GM12878 (cell line): ENCODE measurements around the gene PRCD. TPM values are rescaled to one million over a fixed set of nuclear protein-coding genes. Genes with fewer than 3 reads are reported as not detected.

Source experiments
- ATAC-seq: fragments of 200-7000 bp; cut with Tn5 transposase; 3 replicates; pipeline ENCODE4 v1.9.1; 2020; ENCODE audit warnings: mild to moderate bottlenecking, moderate library complexity
- BruUV-seq: library from RNA; stranded (reverse); fragments of 400-500 nt; replicated peaks from 2 replicates; lab custom pipeline; 2021; lab: Mats Ljungman, UMichigan
- CTCF ChIA-PET: fragments of 300-600 bp; sonication (Branson Sonifier 250); formaldehyde crosslinking; extraction: SDS; loops from one replicate; lab custom pipeline; 2021; ENCODE audit warnings: inconsistent platforms; lab: Yijun Ruan, JAX
- POLR2A ChIA-PET: fragments of 350-600 bp; formaldehyde crosslinking; extraction: SDS; loops from one replicate; lab custom pipeline; 2021; ENCODE audit warnings: inconsistent platforms; lab: Charles Lee
- RAD21 ChIA-PET: fragments of 300-600 bp; sonication (Branson Sonifier 250); formaldehyde crosslinking; loops from one replicate; lab custom pipeline; 2023; ENCODE audit warnings: antibody characterized with exemption; ENCODE audit not compliant: unreplicated experiment; lab: Charles Lee
- SMC1A ChIA-PET: fragments of 300-600 bp; sonication (Branson Sonifier 250); formaldehyde crosslinking; loops from one replicate; lab custom pipeline; 2023; ENCODE audit not compliant: unreplicated experiment, uncharacterized antibody; lab: Charles Lee
- DNase-seq: peaks from one replicate; pipeline ENCODE4 v3.0.0-alpha.2; 2011; ENCODE audit warnings: low read depth, low spot score
- FAIRE-seq: peaks from 3 replicates; lab custom pipeline; 2011; peaks lifted over from hg19 to GRCh38; lab: Jason Lieb, UNC
- H2AFZ ChIP-seq: 2 replicates; pipeline ENCODE4 v1.6.0; 2011; ENCODE audit warnings: low read depth, low read length, control low read depth; ENCODE audit not compliant: control insufficient read depth
- H3K27ac ChIP-seq: 2 replicates; pipeline ENCODE4 v1.5.1; 2011; ENCODE audit warnings: control low read depth; ENCODE audit not compliant: control insufficient read depth, insufficient read depth
- H3K27me3 ChIP-seq, 2 experiments: replicated peaks in 1 of 2; 2 replicates each; pipeline versions ENCODE4 v1.6.0 to v1.6.1; 2011; ENCODE audit warnings: low read length in 1 of 2; ENCODE audit not compliant: control insufficient read depth in 2 of 2, insufficient read depth in 2 of 2
- H3K36me3 ChIP-seq, 2 experiments: 2 replicates each; pipeline ENCODE4 v1.5.1; 2011; ENCODE audit warnings: low read length in 1 of 2; ENCODE audit not compliant: control insufficient read depth in 2 of 2, insufficient read depth in 2 of 2
- H3K4me1 ChIP-seq: 2 replicates; pipeline ENCODE4 v1.6.1; 2011; ENCODE audit warnings: mild to moderate bottlenecking, low read length, moderate library complexity, mixed read lengths; ENCODE audit not compliant: control insufficient read depth, insufficient read depth
- H3K4me2 ChIP-seq: 2 replicates; pipeline ENCODE4 v1.6.0; 2011; ENCODE audit warnings: control low read depth; ENCODE audit not compliant: control insufficient read depth, insufficient read depth
- H3K4me3 ChIP-seq: fragments of 200-600 bp; sonication (generic); 2 replicates; pipeline ENCODE4 v1.5.1; 2016
- H3K79me2 ChIP-seq: 2 replicates; pipeline ENCODE4 v1.6.0; 2011; ENCODE audit warnings: low read length; ENCODE audit not compliant: control insufficient read depth, insufficient read depth
- H3K9ac ChIP-seq: 2 replicates; pipeline ENCODE4 v1.8.0; 2011; ENCODE audit warnings: low read length, control low read depth, mixed read lengths; ENCODE audit not compliant: control insufficient read depth, insufficient read depth
- H3K9me3 ChIP-seq: replicated peaks from 3 replicates; pipeline ENCODE4 v1.5.1; 2011; ENCODE audit warnings: mild to moderate bottlenecking, low read length; ENCODE audit not compliant: control insufficient read depth, insufficient read depth
- H4K20me1 ChIP-seq: 2 replicates; pipeline ENCODE4 v1.6.0; 2011; ENCODE audit not compliant: control insufficient read depth, insufficient read depth
- CEBPB ChIP-seq, 2 experiments: fragments of 150-350 bp in 1 of 2; IDR thresholded peaks; 2 replicates each; pipeline ENCODE4 v1.6.1; 2012 to 2014; ENCODE audit warnings: low read depth in 2 of 2, low read length in 2 of 2, borderline replicate concordance in 1 of 2, inconsistent platforms in 1 of 2
- CHD2 ChIP-seq: IDR thresholded peaks from 2 replicates; pipeline ENCODE4 v1.6.1; 2011; ENCODE audit warnings: low read depth, low read length, improper control_type of control experiment, borderline replicate concordance
- CHD4 ChIP-seq: fragments of 200-600 bp; sonication (generic); IDR thresholded peaks from 2 replicates; pipeline ENCODE4 v1.6.1; 2016; ENCODE audit warnings: mild to moderate bottlenecking
- POLR2AphosphoS5 ChIP-seq: IDR thresholded peaks from 2 replicates; pipeline ENCODE4 v1.6.1; 2011; ENCODE audit warnings: mild to moderate bottlenecking, low read length, inconsistent platforms
- POU2F2 ChIP-seq: IDR thresholded peaks from 3 replicates; pipeline ENCODE4 v1.6.1; 2011; ENCODE audit warnings: low read depth, mild to moderate bottlenecking, low read length, borderline replicate concordance
- RBBP5 ChIP-seq: fragments of 200-600 bp; sonication (generic); conservative IDR thresholded peaks from 2 replicates; pipeline ENCODE4 v1.6.1; 2016
- SMAD1 ChIP-seq: fragments of 450-650 bp; IDR thresholded peaks from 2 replicates; pipeline ENCODE4 v1.6.1; 2018; ENCODE audit warnings: mild to moderate bottlenecking, low read depth; ENCODE audit not compliant: partially characterized antibody
- SREBF2 ChIP-seq: IDR thresholded peaks from 2 replicates; pipeline ENCODE4 v1.6.1; 2012; ENCODE audit warnings: mild to moderate bottlenecking, low read length
- WRNIP1 ChIP-seq: IDR thresholded peaks from 2 replicates; pipeline ENCODE4 v1.6.1; 2011; ENCODE audit warnings: low read depth, low read length, improper control_type of control experiment, borderline replicate concordance
- WGBS: methylation state at CpG from one replicate; pipeline ENCODE4 v1.1.6; 2016; ENCODE audit warnings: low lambda C conversion rate; ENCODE audit not compliant: insufficient replicate concordance, insufficient coverage; ENCODE audit errors: missing lambda C conversion rate; 5-methylcytosine and 5-hydroxymethylcytosine counted together
- in situ Hi-C: fragments of 300-500 bp; cut with MboI; formaldehyde crosslinking; loops from 9 replicates; pipeline ENCODE4 v1.14.3; 2018; ENCODE audit warnings: mixed read lengths
- intact Hi-C: fragments of 100-400 bp; cut with micrococcal nuclease; formaldehyde crosslinking; loops from one replicate; pipeline ENCODE4 v1.14.2; 2022; ENCODE audit not compliant: unreplicated experiment
- polyA plus RNA-seq, 11 experiments: library from polyadenylated mRNA; depleted of rRNA in 4 of 11; unstranded in 6 of 11; stranded (reverse) in 5 of 11; fragments of >200 nt; fragmentation: Nextera tagmentation in 4 of 11; fragmentation: Illumina TruSeq in 1 of 11; extraction: Ambion mirVana in 4 of 11; extraction: Trizol in 1 of 11; gene quantifications; 1 replicate in 1 of 11; 2 replicates in 10 of 11; pipeline versions ENCODE4 v1.2.1 to v1.2.3, GENCODE V29; 2011 to 2016; ENCODE audit warnings: inconsistent platforms in 2 of 11, missing spikeins in 2 of 11, low read depth in 1 of 11
- total RNA-seq, 4 experiments: library from RNA; depleted of rRNA in 3 of 4; stranded (reverse); fragments of >200 nt in 3 of 4; fragmentation: Illumina TruSeq in 1 of 4; extraction: Trizol in 1 of 4; gene quantifications; 2 replicates each; pipeline versions ENCODE4 v1.2.1 to v1.2.3, GENCODE V29; 2013 to 2021

The PRCD gene
- total and polyA plus RNA-seq, 10 of the 15 experiments (the other 5 are each of a cell fraction or from before 2014, with no cell fraction given) = 0.18 to 0.95 (median 0.34) TPM; not detected in 4

DNA sequence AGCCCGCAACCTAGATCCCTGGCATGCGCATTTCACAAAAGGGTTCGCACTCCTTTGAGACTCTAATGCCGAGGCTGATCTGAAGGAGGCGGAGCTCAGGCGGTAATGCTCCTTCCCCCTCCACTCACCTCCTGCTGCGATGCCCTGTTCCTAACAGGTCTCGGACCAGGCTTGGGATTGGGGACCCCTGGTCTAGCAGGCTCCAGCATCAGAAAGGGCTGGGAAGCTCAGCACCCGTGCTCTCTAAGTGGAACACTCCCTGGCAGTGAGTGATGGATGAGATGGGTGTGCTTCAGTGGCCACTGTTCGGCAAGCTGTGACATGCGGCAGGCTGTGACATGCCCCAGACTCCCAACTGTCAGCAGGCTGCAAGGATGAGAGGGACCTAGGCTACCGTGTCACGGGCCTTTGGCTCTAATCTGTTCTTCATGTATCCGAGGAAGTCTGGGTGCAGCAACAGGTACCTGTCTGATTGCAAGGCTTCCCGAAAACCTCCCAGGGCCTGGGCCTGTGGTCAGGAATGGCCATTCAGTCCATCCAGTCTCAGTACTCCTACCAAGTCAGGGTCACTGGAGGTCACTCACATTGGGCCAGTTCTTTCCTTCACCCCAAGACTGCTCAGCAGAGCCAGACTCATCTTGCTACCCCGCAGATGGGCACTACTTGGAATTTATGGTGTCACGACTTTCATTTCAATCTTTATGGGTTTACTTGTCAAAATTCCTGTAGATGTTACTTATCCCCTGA is 47.1 kb downstream of the PRCD start:
- H3K9me3 ChIP-seq = no peaks in the 10 kb centered on the region
- H2AFZ ChIP-seq = no peak overlapping the region
- POLR2A ChIA-PET = no interaction called here
- no peaks in the 10 kb centered on the region for H3K4me1 ChIP-seq
- H3K9ac ChIP-seq = no peak overlapping the region
- FAIRE-seq = no peak
- H4K20me1 ChIP-seq = no peaks in the 10 kb centered on the region
- H3K79me2 ChIP-seq = no peaks in the 10 kb centered on the region
- H3K27ac ChIP-seq = no peak overlapping the region
- BruUV-seq = no TSS peak
- intact Hi-C loops = no loop called here
- peaks cover 3 to 9% of the 10 kb centered on the region in 2 experiments; a peak in 3 of 4 replicates for H3K27me3 ChIP-seq
- no peak for TF ChIP-seq CHD4
- no peak for TF ChIP-seq WRNIP1
- no peak for TF ChIP-seq CEBPB (IDR thresholded peaks at IDR 0.05; ENCODE audit: borderline replicate concordance in 1 of 2, low read depth in 2 of 2, low read length in 2 of 2)
- TF ChIP-seq RBBP5 = no peak
- TF ChIP-seq POLR2AphosphoS5 = no peak
- TF ChIP-seq POU2F2 = no peak
- no peak for TF ChIP-seq SMAD1
- no peak for TF ChIP-seq CHD2
- no peak for TF ChIP-seq SREBF2
- TF ChIP-seq, all 136 proteins: peak for 0
- ChIA-PET SMC1A (no interaction called here), CTCF (interaction anchor here (1.4 kb wide), 1 partner anchor 58 kb away, joined by 3 read pairs; no protein-coding TSS in a partner anchor), RAD21 (interaction anchor here (1.3 kb wide), 1 partner anchor 37 kb away, joined by 7 read pairs; no protein-coding TSS in a partner anchor)
- ATAC-seq (no peak), DNase-seq (no peak)
- WGBS = 47% methylated on average over 17 of the region's 17 CpGs
- Histone ChIP-seq H3K4me3 (no peak overlapping the region), H3K36me3 (no peaks in the 10 kb centered on the region), H3K4me2 (no peak overlapping the region)
- in situ Hi-C loops = no loop called here
